ENCODE data around the gene ABCF3.

- no peak for TF ChIP-seq POLR2A (IDR thresholded peaks at IDR 0.05)
- TF ChIP-seq, protein P1, sequence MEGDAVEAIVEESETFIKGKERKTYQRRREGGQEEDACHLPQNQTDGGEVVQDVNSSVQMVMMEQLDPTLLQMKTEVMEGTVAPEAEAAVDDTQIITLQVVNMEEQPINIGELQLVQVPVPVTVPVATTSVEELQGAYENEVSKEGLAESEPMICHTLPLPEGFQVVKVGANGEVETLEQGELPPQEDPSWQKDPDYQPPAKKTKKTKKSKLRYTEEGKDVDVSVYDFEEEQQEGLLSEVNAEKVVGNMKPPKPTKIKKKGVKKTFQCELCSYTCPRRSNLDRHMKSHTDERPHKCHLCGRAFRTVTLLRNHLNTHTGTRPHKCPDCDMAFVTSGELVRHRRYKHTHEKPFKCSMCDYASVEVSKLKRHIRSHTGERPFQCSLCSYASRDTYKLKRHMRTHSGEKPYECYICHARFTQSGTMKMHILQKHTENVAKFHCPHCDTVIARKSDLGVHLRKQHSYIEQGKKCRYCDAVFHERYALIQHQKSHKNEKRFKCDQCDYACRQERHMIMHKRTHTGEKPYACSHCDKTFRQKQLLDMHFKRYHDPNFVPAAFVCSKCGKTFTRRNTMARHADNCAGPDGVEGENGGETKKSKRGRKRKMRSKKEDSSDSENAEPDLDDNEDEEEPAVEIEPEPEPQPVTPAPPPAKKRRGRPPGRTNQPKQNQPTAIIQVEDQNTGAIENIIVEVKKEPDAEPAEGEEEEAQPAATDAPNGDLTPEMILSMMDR (IDR thresholded peaks at IDR 0.05): no peak
Measured at GRCh38 chr3:184189421-184189820, 3.4 kb downstream of the ABCF3 start.
